Thyroid gland (tissue), 4 donors: Measurements from ENCODE around the gene HASPIN.

Experiments
- CTCF ChIP-seq, 6 experiments: fragments of 200-600 bp in 3 of 6; fragments of 450-650 bp in 3 of 6; sonication (generic) in 3 of 6; IDR thresholded peaks; one replicate each; pipeline ENCODE4 v1.5.1; 2016 to 2019; ENCODE audit warnings: antibody characterized with exemption in 6 of 6, mild to moderate bottlenecking in 2 of 6, inconsistent platforms in 1 of 6, moderate library complexity in 1 of 6
- POLR2A ChIP-seq, 2 donors: fragments of 450-650 bp; IDR thresholded peaks; one replicate each; pipeline ENCODE4 v1.6.1; 2017; ENCODE audit warnings: antibody characterized with exemption in 2 of 2, mild to moderate bottlenecking in 2 of 2, moderate library complexity in 1 of 2

- TF ChIP-seq CTCF (IDR thresholded peaks at IDR 0.05) = no peak
- TF ChIP-seq POLR2A (IDR thresholded peaks at IDR 0.05) = no peak
These were observed 46.8 kb downstream of the HASPIN start for GRCh38 chr17:3770466-3770865.
